GM21528 (cell line): ENCODE results near the gene LRIG3.

ENCODE experiments used
- ATAC-seq: cut with Tn5 transposase; IDR thresholded peaks from one replicate; pipeline ENCODE4 v1.9.1; 2021; ENCODE audit warnings: mild to moderate bottlenecking, moderate library complexity; ENCODE audit not compliant: unreplicated experiment, low FRiP score

The LRIG3 gene

DNA sequence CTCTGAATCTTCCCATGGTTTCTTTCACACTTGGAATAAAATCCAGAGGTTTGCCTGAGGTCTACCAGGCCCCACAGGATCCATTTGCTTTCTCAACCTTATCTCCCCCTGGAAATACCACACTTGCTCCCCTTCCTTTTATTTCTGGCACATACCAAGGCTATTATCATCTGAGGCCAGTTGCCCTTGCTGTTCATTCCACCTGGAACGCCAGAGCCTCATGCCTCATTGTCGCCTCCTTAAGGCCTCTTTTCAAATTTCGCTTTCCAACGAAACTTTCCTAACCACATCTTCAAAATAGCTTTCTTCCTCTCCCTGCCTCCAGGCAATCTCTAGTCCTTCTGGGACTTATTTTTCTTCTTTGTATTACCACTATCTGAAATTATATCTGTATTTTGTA, 11.2 kb upstream of the LRIG3 start:
- no peak for ATAC-seq

DNA sequence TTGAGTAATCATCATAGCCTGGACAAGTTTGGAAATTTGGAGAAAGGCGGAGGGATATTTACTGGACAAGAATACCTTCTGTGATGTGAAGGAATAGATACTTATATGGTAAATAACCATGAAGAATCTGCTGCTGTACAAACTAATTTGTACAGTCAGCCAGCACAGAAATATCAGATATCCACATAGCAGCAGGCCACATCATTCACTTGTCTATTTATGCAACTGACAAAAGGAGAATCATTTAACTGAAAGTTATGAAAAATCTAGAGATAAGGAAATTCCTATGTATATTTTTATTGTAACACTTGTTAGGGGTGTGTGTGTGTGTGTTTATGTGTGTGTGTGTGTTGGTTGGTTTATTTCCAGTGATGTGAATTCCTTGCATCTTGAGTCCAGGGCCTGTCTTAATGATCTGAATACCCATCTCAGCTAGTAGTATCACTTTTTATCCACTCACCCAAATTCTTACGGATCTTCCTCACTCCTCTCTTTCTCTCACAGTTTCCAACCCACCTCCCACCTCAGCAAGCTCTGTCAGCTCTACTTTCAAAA, 10.5 kb upstream of the LRIG3 start:
- no peak for ATAC-seq

DNA sequence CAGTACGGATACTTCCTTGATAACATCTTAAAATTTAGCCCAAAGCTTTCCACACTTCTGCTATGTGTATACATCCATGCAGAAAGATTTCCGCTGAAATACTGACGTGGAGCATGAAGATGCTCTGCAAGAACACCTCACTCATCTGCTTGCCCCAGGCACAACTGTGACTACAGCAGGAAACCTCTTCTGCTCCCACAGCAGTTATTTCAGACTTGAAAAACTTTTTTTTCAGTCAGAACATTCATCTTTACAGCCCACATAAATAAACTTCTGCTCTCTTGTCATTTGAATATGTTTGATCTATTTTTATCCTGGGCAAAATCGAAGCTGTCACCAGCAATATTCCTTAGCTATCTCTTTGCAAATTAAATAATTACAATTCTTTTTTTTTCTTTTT, 6.8 kb upstream of the LRIG3 start:
- no peak for ATAC-seq

DNA sequence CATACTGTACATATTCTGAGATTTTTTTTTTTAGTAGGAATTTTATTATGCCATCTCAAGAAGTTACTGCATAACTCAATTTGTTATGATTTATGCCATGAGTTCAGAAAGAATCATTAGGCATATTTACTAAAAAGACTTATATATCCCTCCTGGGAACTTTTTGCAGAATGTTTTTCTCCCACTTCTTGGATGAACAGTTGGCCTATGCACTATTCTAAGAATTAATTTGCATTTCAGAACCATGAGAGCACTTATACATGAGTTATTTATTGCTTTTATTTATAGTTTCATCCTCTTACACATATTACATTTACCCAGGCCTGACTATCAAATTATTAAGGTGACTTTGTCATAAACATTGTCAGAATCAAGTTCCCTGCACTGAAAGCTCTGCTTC, 6.3 kb upstream of the LRIG3 start:
- ATAC-seq = no peak

DNA sequence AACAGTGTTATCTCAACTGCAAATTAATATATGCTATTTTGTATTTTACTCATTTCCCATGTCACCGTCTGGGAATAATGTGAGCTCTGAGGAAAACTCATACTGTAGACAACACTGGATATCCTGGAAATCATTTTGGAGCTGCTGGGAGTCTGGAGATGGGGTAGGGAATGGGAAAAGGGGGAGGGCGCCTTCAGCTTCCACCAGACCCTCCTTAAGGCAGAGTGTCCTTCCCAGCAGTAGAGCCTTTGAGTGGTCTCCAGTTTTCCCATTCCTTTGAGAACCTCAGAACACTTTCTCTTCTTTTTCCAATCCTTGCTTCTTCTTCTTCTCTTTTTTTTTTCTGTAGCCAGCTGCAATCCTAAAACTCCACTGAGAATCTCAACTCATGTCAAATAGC, 5.4 kb upstream of the LRIG3 start:
- ATAC-seq = no peak

DNA sequence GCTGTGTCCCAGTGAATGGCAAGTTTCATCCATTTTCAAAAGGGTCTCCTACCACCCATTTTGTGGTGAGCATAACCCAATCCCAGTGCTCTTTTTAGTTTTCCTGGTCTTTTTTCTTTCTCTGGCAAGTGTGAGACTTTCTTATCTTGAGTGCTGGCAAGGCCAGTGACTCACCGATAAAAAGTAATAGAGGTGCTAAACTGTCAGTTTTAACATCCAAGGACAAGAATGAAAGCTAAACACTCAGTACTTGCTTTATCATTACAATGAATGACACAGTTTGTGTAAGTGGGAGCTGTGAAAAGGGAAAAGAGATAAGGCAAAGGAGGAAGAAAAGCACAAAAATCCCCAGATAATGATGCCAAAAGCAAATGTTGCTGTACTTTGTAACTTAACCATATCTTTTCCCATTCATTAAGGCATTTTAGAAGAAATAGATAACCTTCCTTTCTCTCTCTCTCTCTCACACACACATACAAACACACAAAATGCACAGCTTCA, 4.9 kb upstream of the LRIG3 start:
- ATAC-seq = no peak

DNA sequence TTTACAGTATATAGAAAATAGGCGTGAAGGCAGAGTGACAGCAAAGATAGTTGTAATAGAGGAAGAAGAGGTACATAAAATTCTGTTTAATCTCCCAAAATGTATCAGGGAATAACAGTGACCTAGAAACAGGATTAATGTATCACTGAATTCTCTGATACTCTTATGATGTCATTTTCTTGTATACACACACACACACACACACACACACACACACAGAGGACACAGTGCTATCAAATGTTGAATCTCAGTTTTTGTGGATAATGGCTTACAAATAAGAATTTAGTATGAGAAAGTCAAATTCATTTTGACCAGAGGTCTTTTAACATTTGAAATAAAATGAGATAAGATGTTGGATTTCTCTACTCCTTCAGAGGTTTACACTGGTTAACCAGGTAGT, 4.3 kb upstream of the LRIG3 start:
- ATAC-seq = no peak

DNA sequence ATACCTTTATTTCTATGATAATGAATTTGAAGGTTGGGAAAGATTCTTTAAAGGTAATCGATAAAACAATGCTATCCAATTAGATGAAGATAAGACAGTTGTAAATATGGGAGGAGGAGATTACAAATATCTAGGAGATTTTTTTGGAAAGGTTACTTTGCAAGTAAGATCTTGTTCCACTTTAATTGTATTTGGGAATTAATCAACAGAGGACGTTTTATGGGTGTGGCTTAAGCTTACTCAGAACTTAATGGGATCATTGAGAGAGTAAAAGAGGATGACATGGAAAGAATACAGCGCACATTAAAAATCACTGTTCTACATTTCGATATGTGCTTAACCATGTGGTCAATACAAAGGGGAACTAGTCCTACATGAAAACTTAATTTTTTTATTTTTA, 3.5 kb upstream of the LRIG3 start:
- ATAC-seq = no peak

DNA sequence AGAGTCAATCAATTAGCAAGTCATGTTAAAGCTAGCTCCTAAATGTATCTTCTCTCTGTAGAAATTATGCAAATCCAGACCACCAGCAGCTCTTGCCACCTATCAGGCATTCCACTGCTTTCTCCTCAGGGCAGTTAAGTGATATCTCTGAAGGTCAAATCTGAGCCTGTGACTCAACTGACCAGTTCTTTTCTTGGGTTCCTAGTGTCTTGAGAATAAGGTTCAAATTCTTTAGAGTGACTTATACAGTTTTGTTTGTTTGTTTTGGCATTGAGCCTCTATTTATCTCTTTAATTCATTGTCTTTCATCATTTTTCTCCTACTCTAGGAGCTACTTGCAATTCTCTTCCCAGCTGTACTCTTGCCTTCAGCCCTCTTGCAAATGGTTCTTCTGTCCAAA, 2.5 kb upstream of the LRIG3 start:
- ATAC-seq = no peak

DNA sequence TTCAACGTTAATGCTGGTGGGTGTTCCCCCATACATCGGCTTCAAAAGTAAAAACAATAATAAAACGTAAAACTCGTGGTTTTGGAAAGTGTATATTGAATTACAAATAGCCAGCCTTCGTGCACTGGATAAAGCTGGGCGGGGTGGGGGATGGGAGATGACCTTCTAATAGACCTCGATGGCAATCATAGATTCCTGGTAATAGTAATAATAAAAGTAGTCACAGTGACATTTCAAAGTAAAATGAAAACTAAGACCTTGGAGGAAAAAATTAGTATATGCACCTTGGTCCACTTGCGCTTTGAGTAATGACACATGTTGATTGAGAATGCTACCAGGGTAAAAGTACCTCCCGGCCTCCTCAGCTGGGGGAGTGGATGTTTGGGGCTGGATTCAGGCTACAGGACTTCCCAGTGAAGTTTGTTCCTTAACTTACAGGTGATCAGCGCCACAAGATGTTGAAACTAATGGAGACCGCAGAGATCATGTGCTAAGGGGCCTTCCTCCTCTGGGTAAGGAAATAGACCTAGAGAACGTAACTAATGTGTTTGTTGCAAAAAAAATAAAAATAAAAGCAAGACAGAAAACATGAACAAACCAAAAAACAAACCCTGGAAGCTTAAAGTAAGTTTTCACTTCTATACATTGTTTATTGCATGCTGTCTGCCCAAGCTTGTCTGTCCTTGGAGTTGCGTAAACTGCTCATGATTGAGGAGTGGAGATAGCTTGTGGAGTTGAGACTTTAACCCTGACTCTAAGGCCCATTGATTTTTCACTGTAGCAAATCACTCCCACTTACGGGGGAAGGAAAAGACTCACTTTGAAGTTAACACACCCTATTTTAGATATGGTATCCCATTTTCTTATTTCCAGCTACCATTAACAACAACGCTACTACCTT, 907 bp upstream of the LRIG3 start:
- no peak for ATAC-seq

DNA sequence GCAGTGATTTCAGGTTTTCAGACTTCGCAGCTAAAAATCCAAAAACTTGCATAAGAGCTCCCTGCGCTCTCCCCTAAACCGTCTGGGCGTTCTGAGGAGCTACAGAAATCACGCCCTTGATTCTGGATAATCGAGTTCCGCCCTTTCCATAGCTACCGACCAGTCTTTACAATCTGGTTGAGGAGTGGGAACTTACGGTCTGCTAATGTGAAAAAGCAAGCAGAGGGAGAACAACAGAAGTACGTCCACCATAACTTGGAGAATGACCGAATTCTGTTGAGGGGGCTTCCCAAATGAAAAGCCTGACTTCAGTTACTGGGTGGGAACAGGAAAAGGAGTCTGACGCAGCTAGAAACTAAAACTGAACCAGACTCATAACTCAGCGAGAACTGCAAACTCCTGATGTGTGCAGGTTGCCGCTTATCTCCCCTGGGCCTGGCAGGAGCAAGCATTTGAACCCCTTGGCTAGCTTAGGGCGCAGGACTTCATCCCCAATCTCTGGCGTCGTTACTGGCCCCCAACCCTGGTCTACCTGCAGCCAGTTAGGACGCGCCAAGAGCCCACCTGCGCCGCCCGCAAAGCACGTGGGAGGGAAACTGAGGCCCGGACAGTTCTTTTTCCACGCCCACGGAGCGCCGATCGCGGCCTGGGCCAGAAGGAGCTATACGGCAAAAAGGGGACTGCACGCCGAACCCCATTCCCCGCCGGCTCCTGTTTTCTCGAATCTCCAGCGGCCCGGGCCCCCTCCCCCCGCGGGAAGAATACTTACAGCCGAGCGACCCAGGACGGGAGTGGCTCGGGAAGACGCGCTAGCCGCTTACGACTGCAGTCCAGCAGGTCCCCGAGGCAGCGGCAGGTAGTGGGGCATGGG, 838 bp downstream of the LRIG3 start:
- ATAC-seq = peak; percentile 33

DNA sequence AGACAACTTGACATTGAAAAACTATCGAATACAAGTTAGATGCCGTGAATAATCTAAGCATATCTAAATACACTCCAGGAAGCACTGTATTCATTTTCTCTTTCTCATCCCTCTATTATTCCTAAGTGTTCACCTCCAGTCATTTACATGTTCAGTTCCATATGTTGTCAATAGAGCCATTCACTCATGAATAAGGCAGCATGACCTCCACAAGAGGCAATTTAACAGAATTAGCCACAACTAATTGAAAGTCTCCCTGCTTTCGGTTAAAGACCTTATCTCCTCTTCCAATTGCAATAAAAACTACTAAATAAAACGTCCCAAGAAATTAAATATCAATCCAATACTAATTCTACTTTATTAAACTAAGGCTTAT, 1.8 kb downstream of the LRIG3 start:
- no peak for ATAC-seq

DNA sequence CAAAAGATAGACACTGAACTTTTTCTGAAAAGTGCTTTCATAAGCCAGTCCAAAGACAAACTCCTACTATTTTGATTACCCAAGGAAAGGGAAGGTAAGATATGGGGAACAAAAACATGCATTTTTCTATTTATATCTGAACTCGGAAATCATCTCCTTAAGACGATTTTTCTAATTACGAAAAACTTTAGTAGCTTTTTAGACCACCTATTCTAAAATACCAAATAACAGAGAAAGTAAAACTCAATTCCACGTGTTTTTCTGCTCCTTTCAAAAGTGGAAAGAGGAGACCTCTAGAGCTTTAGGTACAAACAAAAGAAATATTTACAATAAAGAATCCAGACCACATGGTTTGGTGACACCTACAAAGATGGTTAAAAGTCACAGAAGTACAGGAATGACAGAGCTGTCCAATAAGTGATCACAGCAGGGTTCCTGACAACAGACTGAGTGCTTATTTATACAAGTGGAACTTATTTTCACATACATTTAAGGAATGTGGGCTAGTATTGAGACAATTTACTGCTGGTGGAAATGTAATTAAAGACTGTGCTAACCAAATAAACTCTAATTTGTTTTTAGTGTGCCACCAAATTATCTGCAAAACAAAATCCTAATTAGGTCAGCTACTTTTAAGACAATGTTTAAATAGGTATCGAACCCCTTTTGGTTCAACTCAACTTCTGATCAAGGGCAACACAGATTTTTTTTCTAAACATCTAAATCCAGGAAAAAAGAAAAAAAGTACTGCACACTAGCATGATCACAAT, 2.4 kb downstream of the LRIG3 start:
- ATAC-seq = no peak

DNA sequence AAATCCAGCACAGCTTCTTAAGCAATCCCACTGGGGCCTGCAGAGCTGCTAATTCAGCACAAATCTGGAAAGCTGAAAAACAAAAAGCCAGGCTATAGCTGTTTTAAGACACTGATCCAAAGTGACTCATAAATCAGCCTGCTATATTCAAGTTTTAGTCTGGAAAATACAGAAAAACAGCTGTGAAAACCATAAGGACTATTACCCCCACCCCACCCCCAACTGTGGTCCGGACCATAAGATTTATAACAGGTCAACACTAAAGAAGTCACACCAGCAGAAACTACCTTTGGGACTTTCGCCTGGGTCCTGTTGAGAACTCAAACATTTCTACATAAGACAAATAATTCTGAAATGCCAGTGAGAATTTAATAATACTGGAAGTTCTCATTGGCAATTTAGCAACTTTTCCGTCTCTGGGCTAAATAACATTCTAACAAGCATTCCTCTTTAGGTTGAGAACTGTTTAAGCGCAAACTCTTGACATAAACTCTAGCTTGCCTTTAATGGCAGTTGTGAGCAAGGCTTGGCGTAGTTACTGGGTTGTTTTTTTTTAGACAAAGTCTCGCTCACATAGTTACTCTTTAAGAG, 3.3 kb downstream of the LRIG3 start:
- ATAC-seq = no peak

DNA sequence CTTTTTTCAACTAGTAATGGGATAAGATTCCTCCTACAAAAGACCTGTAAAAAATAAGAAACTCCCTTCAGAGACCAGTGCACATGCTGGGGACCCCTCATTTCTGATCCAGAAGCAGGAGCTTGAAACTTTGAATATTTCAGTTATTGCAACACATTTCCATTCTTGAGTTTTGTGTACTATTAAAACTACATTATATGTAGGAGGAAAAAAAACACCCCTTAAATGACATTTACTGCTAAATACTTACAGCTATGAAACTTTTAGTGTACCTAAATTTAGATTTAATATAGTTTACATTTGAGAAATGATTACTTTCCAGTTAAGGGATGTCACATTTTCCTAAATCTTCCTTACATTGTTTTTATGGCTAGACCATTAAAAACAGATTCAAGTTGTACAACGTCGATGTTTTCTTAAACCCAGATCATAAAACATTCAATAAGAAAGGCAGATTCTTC, 4.1 kb downstream of the LRIG3 start:
- ATAC-seq = no peak

DNA sequence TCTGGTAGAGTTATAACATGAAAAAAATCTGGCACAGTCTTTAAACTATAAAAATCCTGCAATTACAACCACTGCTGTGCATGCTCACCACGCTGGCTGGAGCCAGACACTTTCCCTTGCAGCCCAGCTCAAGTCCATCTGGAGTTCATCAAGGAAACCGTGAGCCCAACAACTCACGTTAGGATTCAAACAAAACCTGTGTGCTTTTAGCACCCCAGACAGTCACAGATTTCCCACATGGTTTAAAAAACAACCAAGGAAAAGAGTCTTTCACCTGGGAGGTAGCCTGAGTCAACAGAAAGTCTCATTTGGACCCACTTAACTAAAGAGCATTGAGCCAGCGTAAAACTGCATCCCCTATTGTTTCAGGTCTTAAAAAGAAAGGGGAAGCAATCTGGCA, 4.7 kb downstream of the LRIG3 start:
- no peak for ATAC-seq

DNA sequence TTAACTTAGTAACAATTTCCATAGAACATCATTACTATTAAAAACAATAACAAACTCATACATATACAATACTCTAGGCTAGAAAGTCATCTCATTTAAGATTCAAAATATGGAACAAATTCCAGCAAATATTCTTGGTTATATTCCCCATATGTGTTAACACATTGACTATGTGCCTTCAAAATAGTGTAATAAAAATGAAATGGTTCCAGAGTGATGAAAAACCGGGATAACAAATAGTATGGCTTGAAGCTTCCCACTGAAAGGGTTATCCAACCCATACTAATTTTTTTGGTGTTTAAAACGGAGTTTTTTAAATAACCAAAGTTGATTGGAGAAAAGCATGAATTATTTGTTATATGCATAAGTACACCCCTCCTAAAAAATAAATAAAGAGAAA, 5.3 kb downstream of the LRIG3 start:
- ATAC-seq = no peak

DNA sequence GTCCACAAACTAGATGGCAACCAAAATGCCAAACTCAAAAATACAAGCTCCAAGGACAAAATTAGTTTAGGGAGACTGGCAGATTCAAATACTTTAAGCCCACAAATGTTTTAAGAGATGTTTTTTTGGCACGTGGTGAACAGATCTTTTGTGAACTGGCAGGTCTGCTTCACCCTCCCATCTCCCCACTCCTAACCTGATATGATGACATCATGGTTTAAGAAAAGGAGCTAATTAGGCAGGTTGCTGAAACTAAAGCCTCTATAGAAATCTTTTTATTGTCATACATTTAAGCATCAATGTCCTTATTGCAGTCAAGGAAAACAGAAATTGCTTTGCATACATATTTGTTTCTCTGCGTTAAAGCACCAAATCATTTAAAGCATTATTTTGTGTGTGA, 5.8 kb downstream of the LRIG3 start:
- ATAC-seq = no peak

DNA sequence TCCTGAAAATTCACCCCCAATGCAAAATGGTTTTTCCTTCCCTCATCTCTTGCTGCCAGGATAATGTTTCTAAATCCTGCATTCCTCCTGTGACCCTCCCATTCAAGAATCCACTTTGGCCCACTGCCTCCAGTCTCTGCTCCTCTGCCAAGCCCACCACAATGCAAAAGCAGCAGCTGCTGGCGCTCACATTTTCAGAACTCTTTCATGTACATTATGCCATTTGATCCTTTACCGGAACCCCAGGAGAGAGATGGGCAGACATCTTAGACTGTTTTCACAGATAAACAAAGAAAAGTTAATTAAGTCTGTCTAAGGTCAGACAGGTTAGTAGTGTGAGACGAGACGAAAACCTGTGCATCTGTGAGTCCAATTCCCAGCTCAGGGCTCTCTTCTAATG, 12.9 kb downstream of the LRIG3 start:
- ATAC-seq = no peak

DNA sequence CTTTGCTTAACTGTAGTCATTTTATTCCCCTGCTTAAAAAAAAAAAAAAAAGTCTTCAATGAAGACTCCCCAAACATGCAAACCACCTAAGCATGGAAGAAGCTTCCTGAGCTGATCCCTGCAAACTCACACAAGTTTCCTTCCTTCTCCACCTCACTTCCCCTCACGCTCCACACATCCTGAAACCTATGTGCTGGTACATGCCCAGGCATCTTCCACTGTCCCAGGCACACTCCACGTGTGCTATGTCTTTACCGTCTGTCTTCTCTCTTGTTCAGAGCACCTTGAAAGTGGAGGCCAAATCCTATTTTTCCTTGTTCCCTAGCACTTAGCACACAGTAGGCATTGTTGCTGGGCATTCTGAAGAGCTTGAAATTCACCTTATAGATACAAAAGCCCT, 13.4 kb downstream of the LRIG3 start:
- no peak for ATAC-seq
